Esophagus muscularis mucosa (tissue), 4 donors: ENCODE data around the gene TMEM9B. TPM values are rescaled to one million over a fixed set of nuclear protein-coding genes. Genes with fewer than 3 reads are reported as not detected.
A peak's percentile ranks its signal among the peaks of the same experiment; 100 is the strongest.
"Not testable (repeated sequence)": the region's sequence is repeated elsewhere in the genome, so short reads cannot be mapped to it uniquely, and the experiment has no call there.

ENCODE experiments used
- DNase-seq: peaks from one replicate; pipeline ENCODE4 v3.0.0-alpha.2; 2017; ENCODE audit errors: extremely low spot score
- H3K27ac ChIP-seq, 4 donors: fragments of 200-600 bp; sonication (generic); replicated peaks in 1 of 4; 1 replicate in 3 of 4; 2 replicates in 1 of 4; pipeline ENCODE4 v1.5.1; 2016 to 2019; ENCODE audit warnings: mild to moderate bottlenecking in 1 of 4
- H3K27me3 ChIP-seq, 4 donors: fragments of 200-600 bp; sonication (generic); one replicate each; pipeline versions ENCODE4 v1.5.1 to v1.6.0; 2016 to 2019
- H3K36me3 ChIP-seq, 4 donors: fragments of 200-600 bp; sonication (generic); one replicate each; pipeline ENCODE4 v1.5.1; 2016 to 2019
- H3K4me1 ChIP-seq, 4 donors: fragments of 200-600 bp; sonication (generic); one replicate each; pipeline ENCODE4 v1.5.1; 2016 to 2019
- H3K4me3 ChIP-seq, 4 donors: fragments of 200-600 bp; sonication (generic); 1 replicate in 2 of 4; 2 replicates in 2 of 4; pipeline ENCODE4 v1.5.1; 2016 to 2019; ENCODE audit warnings: mild to moderate bottlenecking in 4 of 4, moderate library complexity in 1 of 4
- H3K9me3 ChIP-seq, 4 donors: fragments of 200-600 bp; sonication (generic); 1 replicate in 3 of 4; 2 replicates in 1 of 4; pipeline ENCODE4 v1.5.1; 2016 to 2019
- CTCF ChIP-seq, 3 experiments: fragments of 200-600 bp in 2 of 3; fragments of 450-650 bp in 1 of 3; sonication (generic) in 2 of 3; IDR thresholded peaks; one replicate each; pipeline ENCODE4 v1.5.1; 2017 to 2019; ENCODE audit warnings: antibody characterized with exemption in 3 of 3, mild to moderate bottlenecking in 2 of 3, moderate library complexity in 1 of 3
- EP300 ChIP-seq: sonication (generic); formaldehyde crosslinking; IDR thresholded peaks from one replicate; pipeline ENCODE4 v1.6.1; 2017; ENCODE audit warnings: antibody characterized with exemption
- POLR2A ChIP-seq: fragments of 450-650 bp; IDR thresholded peaks from one replicate; pipeline ENCODE4 v1.6.1; 2017; ENCODE audit warnings: antibody characterized with exemption, moderate library complexity, mild to moderate bottlenecking, low read depth
- POLR2AphosphoS5 ChIP-seq, 2 donors: sonication (generic); formaldehyde crosslinking; IDR thresholded peaks; one replicate each; pipeline ENCODE4 v1.6.1; 2017; ENCODE audit warnings: antibody characterized with exemption in 2 of 2
- WGBS: methylation state at CpG from one replicate; pipeline ENCODE4 v1.1.5; 2018; 5-methylcytosine and 5-hydroxymethylcytosine counted together
- intact Hi-C: fragments of 100-400 bp; cut with DNase I; formaldehyde crosslinking; loops from one replicate; pipeline ENCODE4 v1.15.1; 2023
- total RNA-seq, 4 donors: library from RNA; depleted of rRNA; stranded (reverse); fragments of >200 nt; gene quantifications; one replicate each; pipeline versions ENCODE4 v1.1.0 to v1.2.1, GENCODE V29; 2016

Gene TMEM9B
- 10 to 100 TPM; 13.3 to 24.4 (median 20.5) TPM for total RNA-seq

GRCh38 chr11:8964324-8965320 is at the start of gene TMEM9B:
TSS of gene TMEM9B (minus strand) at chr11:8964442. CDS start at chr11:8964313, 129 bp downstream.
- Histone ChIP-seq H3K27me3 (no peaks in the 10 kb centered on the region), H3K9me3 (no peaks in the 10 kb centered on the region), H3K27ac (peak within 1 kb of the TSS; percentile 91 to 98 (median 95)), H3K4me3 (peak within 1 kb of the TSS; percentile 68 to 83 (median 72)), H3K4me1 (peaks cover 26 to 46% (median 41%) of the 10 kb centered on the region in 4 donors), H3K36me3 (peaks cover 0 to 16% (median 2%) of the 10 kb centered on the region in 4 donors)
- intact Hi-C loops: loop anchor here (5.0 kb wide), 2 partner anchors 277 to 292 kb away; no protein-coding TSS in a partner anchor
- WGBS: under 1% methylated on average over 48 of the region's 67 CpGs
- TF ChIP-seq POLR2AphosphoS5 (IDR thresholded peaks at IDR 0.05): peak; percentile 90 to 97
- no peak for TF ChIP-seq EP300
- TF ChIP-seq POLR2A: peak; percentile 86
- DNase-seq: peak; percentile 97

DNA sequence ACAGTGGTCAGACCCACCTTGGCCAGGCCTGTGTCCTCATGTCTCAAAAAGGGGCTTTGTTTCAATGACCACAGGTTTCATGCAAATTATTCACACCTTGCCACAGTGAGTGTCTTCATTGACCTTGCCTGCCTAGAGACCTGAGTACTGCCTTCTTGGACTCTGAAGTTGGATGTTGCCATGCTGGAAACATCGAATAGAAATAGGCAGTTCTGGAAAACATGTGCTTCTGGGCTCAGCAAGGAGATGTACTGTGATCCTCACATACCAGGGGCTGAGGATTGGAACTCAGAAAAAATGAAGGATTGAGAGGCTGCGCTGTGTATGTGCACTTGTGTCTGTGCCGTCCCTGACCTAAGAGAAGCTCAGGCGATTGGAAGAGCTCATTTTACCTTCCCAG is 49.1 kb upstream of the TMEM9B start:
- intact Hi-C loops: no loop called here
- 91% methylated on average over 4 of the region's 4 CpGs for WGBS
- Histone ChIP-seq H3K4me3 (no peak overlapping the region), H3K9me3 (no peaks in the 10 kb centered on the region), H3K4me1 (peaks cover 10 to 24% (median 14%) of the 10 kb centered on the region in 4 donors), H3K27ac (no peak overlapping the region), H3K36me3 (no peaks in the 10 kb centered on the region), H3K27me3 (no peaks in the 10 kb centered on the region)
- TF ChIP-seq POLR2AphosphoS5 (IDR thresholded peaks at IDR 0.05) (no peak), CTCF (IDR thresholded peaks at IDR 0.05) (no peak), POLR2A (no peak), EP300 (no peak)
- no peak for DNase-seq

GRCh38 chr11:9009538-9009937 is 45.3 kb upstream of the TMEM9B start:
- H3K9me3 ChIP-seq, H3K4me3 ChIP-seq, H3K36me3 ChIP-seq, H3K27me3 ChIP-seq, H3K27ac ChIP-seq, intact Hi-C loops, H3K4me1 ChIP-seq, DNase-seq: not testable (repeated sequence)
- 80% methylated on average over 1 of the region's 1 CpG for WGBS

DNA sequence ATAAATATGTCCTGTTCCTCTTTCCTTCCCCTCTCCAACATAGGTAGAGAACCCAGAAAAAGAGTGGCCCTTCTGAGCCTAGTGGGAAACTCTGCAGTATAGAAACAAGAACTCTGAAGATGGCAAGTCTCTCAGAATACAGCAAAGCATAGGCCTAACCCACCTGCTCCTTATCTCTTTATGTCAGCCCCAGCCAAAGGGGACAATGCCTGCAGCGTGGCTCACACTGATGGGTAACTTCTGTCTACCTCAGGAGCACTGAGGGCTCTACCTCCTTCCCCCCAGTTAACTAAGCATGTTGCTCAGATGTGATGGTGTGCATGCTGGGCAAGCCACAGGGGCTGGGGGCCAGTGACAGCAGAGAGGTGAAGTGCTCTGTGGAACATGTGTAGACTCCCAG is 44.4 kb upstream of the TMEM9B start:
- Histone ChIP-seq H3K36me3 (no peaks in the 10 kb centered on the region), H3K4me3 (no peak overlapping the region), H3K9me3 (no peaks in the 10 kb centered on the region), H3K27ac (no peak overlapping the region), H3K4me1 (peaks cover 9 to 11% (median 10%) of the 10 kb centered on the region in 4 donors), H3K27me3 (peaks cover 0 to 4% (median 0%) of the 10 kb centered on the region in 4 donors)
- WGBS: 78% methylated on average over 1 of the region's 1 CpG
- TF ChIP-seq CTCF (IDR thresholded peaks at IDR 0.05): no peak
- no peak for TF ChIP-seq EP300
- no peak for TF ChIP-seq POLR2A
- TF ChIP-seq POLR2AphosphoS5 (IDR thresholded peaks at IDR 0.05): no peak
- DNase-seq: no peak
- intact Hi-C loops: no loop called here

DNA sequence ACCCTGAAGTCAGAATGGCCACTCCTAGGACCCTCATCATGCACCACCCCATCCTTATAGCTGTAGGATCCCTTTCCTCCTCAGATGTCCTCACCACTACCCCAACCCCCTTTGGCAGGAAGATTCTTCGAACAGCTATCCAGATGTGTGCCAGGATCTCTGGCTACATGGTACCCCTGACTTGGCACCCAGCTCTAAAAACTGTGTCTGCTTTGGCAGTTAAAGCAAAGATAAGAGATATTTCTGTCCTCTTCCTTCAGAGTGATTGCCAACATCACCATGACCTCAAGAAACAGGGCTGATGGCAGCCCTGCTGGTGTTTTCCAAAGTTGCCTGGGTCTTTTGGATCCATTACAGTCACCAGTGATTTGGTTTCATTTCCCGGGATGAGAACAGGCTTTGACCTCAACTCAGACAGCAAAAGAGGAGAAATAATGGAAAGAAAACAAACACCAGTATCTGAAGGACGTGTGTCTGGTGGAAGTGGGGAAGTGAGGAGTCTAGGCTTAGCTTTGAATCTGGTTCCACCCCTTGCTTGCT is 43.8 kb upstream of the TMEM9B start:
- Histone ChIP-seq H3K27ac (no peak overlapping the region), H3K9me3 (no peaks in the 10 kb centered on the region), H3K4me1 (peaks cover 15 to 17% (median 16%) of the 10 kb centered on the region in 4 donors), H3K4me3 (no peak overlapping the region), H3K36me3 (no peaks in the 10 kb centered on the region), H3K27me3 (peaks cover 0 to 4% (median 0%) of the 10 kb centered on the region in 4 donors)
- WGBS: 77% methylated on average over 3 of the region's 3 CpGs
- DNase-seq: no peak
- no peak for TF ChIP-seq POLR2A
- no peak for TF ChIP-seq CTCF (IDR thresholded peaks at IDR 0.05)
- TF ChIP-seq POLR2AphosphoS5 (IDR thresholded peaks at IDR 0.05): no peak
- no peak for TF ChIP-seq EP300
- intact Hi-C loops: no loop called here
